GM21619 (cell line): ENCODE data around the gene TBKBP1.

Experiments used
- ATAC-seq: cut with Tn5 transposase; IDR thresholded peaks from one replicate; pipeline ENCODE4 v1.9.1; 2021; ENCODE audit not compliant: unreplicated experiment

The TBKBP1 gene

DNA sequence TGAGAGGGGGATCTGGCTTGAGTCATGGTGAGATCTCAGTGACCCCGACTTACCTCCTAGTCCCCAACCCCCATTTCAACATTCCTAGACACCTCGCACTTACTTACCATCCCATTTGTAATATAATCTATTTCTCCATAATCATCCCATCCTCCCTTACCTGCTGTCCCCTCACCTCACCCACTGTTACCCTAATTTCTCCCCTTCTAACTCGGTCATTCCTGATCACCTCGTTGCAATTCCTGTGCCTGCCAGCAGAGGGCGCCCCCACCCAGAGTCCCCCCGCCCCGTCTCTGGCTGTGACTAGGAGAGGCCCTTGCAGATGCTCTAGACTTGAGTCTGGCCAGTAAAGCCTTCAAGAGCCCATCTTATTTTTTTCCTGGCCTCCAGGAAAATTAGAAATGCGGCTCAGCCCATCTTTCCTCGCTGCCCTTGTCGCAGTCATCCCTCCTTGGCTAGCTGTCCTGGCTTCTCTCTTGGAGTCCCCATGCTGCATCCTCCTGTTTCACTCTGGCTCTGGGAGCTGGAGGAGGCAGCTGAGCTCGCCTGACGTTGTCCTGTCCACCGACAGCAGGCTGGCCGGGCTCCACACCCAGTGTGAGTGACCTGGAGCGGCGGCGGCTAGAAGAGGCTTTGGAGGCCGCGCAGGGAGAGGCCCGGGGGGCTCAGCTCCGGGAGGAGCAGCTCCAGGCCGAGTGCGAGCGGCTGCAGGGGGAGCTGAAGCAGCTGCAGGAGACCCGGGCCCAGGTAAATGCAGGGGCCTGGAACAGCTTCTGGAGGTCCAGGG is 5.0 kb downstream of the TBKBP1 start:
- ATAC-seq, result no peak

DNA sequence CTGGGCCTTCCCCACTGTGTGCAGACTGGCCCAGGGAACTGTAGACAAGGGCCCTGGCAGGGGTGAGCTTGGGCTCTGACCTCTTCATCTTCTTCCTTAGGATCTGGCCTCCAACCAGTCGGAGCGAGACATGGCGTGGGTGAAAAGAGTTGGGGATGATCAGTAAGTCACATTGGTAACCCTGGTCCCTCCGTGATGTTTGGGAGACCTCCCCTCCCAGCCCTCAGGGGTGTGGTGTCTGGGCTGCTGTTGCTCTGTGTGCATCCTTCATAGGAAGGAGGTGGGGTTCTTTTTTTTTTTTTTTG is 5.5 kb downstream of the TBKBP1 start:
- no peak for ATAC-seq

DNA sequence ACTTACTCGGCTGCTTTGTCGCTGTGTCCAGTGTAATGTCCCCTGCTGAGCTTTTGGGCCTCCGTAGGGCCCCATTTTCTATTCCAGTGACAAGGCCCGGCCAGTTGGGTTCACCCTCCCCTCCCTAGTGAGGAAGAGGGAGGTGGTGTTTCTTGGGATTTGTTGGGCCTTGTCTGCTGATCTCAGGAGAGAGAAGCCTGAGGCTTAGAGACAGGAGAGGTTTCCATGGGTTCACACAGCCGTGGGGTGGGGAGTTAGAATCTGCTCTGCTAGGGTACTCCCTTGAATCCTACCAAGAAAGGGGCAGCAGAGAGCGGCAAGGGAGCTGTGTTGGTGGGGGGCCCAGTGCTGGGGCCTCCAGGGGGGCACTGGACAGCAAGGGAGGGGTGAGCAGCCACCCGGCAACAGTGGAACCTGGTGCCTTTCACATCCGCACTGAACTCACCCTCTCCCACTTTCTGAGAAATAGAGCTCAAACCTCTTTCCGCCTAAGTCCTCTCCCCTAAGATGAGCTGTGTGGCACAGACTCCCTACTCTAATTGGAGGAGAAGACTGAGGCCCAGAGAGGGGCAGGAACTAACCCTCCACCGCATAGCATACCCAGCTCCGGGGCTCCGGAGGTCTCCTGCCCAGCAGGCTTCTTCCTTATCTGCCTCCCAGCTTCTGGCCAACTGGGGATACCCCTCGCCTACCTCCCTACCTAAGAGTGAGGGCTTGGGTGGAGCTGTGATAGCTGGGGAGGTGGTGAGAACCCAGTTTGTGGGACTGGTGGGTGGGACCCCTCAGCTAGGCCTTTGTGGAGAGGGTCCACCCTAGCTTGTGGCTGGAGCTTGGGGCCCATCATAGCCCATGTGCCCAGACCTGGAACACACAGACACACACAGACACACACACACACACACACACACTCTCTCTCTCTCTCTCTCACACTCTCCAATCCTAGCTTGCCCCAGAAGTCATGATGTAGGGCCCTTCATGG is 6.8 kb downstream of the TBKBP1 start:
- no peak for ATAC-seq

DNA sequence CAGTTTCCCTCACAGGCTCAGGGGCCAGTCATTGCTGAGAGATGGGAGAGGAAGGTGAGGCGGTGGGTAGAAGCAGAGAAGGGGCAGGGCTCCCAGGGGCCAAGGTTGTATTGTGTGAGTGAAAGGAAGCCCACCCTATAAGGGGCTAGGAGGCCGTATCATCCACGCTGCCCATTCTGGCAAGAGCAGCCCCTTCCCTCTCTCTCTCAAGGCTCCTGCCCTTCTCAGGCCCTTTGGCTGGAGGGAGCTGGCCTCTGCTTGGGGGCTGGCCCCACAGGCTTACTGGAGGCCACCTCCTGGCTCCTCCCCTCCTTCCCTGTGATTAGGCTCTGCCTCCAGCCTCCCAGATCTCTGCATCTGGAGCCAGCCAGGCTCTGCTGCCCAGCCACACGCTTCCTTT is 7.6 kb downstream of the TBKBP1 start:
- ATAC-seq, result no peak

DNA sequence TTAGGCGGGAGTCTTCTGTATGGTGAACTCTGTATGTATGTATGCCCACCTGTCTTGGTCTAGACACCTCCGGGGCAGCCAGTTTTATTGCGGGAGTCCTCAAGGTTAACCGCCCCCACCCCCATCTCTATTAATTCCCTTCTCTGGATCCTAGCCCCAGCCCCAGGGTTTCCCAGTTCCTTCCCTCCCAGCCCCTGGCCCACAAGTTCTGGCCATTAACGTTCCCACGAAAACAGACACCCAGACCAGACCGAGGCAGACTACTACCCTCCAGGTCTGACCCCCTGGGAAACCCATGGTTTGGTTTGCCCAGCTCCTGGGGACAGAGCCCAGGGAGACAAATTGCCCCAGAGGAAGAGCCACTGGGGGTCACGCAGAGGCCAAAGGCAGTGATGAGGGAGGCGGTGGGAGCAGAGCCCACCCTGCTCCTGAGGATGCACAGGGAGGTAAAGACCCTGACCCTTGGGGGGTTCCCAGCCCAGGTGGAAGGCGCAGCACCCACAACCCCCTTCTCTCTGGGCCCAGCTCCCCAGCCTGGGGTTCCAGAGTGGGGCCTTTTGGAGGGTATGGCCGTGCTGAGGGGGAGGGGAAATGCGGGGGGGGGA is 8.5 kb downstream of the TBKBP1 start:
- ATAC-seq, result no peak

DNA sequence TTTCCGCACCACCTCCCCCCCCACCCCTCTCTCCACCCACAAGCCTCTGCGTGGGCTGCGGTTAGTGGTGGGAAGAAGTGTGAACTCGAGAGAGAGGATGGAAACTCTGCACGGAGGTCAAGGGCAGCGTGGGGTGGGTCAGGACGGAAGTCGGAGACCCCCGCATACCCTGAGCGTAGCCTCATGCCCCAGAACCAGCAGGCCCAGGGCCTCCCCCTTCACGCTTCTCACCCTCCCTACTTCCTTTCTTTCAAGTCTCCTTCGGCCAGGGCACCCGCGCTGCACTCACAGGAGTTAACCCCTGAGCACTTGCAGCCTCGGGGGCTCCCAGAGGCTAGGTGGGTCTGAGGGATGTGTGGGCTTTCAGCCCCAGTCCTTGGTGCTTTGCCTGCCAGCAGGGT is 9.2 kb downstream of the TBKBP1 start:
- no peak for ATAC-seq

DNA sequence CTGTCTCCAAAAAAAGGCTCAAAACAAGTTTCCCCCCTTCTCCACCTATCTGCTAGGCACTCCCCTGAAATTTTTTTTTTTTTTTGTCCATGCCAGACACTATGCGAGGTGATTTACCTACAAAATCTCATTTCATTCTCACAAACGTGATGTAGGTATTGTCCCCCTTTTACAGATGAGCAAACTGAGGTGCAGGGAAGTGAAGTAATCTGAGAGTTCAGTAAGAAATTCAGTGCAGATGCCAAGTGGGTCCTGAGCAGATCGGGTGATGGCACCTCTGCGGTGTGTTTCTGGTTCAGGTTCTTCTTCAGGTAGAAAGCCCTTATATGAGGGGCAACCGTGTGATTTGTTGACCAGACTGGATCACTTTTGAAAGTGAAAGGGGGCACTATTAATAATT is 9.7 kb downstream of the TBKBP1 start:
- no peak for ATAC-seq

DNA sequence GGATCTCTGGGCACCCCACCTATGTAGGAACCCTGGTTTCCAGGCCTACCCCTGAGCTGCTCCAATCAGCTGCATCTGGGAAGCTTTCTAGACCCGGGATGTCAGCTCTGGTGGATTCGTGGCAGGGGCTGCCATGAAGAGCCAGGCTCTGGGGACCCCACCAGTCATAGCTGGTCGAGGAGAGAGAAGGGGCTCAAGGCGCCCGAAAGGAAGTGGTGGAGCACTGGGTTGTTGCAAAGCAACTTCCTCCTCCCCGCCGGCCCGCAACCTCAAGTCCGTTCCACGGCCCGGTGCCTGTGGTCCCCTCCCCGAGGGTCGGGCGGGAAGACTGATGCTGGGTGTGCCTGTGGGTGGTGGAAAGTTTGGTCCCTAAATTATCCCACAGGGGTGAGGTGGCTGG is 10.2 kb downstream of the TBKBP1 start:
- no peak for ATAC-seq

DNA sequence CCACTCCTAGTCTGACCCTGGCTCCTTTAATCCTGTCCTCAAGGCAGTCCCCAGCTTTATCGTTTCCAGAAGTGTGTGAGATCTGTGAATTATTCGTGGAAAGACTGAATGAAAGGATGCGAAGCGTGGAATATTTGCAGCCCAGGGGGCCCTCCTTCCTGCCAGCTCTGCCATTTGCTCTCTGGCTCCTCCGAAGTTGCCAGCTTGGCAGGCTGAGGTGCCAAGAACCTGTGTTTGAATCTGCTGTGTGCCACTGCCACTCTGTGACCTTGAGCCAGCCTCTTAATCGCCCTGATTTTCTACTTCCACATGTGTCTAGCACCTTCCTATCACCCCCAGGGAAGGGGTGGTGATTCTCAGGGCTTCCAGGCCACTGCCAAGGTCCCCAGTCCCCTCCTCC is 10.8 kb downstream of the TBKBP1 start:
- no peak for ATAC-seq

DNA sequence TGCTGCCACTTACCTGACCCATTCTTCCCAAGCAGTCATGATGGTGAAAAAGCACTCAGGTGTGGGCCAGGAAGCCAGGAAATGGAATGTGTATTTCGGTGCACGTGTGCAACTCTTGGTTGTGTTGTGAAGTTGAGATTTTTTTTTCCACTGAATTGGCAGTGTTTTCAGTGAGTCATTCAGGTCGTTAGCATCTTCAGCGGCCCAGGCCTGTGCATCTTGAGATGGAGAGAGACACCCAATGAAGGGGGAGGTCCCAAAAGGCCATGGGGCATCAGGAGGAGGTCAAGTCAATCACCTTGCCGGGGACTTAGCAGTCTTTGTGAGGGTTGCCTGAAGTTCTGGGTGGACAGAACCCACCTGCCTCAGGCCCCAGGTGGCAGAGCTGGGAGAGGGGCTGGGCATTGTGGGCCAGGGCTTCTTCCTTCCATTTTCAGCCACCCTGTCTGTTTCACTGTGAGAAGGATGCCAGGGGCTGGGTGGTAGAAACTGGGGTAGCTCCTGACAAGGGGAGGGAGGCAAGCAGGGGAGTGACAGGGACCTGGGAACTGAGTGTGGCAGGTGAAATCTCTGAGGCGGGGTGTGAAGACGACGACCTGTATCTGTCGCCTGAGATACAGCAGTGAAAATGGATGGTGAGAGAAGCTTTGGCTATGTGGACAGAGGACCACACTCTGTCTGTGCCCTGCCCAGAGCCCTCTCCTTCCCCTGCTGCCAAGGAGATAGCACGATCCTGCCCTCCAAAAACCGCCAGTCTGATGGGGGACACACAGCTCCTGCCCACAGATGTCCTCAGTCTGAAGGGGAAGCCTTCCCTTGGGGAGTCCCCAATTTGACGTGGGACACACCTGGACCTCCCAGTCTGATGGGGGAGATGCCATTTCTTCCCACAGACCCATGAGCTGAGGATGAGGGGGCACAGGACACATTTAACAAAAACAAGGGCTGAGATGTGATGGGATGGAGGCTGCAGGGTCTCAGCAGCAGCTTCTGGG is 11.9 kb downstream of the TBKBP1 start:
- no peak for ATAC-seq

DNA sequence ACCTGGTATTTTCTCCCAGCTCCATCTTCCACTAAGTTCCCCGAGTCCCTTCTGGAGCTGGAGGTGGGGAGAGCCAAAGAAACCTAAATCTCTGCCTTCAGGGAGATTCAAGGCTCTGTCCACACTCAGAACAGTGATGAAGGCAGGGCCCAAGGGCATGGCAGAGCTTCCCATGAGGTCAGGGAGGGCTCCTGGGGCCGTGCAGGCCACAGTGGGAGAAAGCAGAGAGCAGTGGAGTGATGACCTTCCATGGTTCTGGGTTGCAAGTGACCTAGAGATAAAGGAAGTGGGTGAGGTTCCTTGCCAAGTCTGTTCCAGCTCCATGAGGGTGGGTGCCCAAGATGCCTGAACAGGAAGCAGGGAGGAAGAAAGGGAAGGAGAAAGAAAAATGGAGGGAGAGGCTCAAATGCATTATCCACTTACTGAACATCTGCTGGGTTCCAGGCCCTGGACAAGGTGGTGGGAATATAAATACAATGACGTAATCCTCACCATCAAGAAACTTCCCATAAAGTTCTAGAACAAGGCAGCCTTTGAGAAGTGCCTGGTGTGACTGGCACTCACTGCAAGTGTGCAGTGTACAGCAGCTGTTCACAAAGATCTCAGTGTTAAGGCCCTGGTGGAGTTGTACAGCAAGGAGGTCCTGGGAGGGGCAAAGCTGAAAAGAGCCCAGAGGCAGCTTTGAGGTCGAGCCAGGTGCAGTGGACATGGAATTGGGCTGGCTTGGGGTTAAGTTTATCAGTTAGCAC is 13.3 kb downstream of the TBKBP1 start:
- no peak for ATAC-seq

DNA sequence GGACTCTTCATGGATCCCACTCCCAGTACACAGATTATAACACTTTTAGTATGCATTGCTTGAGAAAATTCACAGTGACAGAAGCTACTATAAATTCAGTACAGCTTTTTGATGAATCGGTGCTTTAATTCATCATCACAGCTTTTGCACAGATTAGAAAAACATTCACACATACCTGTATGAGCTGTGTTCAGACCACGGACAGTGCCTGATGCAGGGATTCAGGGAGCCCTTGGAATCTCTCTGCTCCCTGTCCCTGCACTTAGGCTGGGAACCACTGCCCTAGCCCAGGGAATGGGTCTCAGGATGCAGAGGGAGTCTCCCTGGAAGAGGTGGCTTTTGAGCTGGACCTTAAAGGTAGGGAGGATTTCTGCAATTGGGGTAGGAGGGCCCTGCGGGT is 13.9 kb downstream of the TBKBP1 start:
- no peak for ATAC-seq

DNA sequence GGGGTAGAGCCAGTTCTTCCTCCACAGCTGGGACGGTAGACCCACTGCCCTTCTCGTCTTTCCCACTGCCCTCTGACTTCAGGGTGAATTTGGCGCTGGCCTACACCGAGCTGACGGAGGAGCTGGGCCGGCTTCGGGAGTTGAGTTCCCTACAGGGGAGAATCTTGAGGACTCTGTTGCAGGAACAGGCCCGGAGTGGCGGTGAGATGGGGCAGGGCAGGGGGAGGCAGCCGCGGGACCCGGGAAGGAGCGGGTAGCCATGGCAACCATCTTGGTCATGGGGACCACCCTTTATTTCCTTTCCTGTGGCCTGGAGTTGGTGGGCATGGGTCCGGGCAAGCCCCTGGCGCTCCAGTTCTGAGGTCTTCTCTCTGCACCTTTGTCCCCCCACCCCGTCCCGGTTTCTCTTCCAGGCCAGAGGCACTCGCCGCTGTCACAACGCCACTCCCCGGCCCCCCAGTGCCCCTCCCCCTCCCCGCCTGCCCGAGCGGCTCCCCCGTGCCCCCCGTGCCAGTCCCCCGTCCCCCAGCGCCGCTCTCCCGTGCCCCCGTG is 14.4 kb downstream of the TBKBP1 start:
- ATAC-seq, result no peak

DNA sequence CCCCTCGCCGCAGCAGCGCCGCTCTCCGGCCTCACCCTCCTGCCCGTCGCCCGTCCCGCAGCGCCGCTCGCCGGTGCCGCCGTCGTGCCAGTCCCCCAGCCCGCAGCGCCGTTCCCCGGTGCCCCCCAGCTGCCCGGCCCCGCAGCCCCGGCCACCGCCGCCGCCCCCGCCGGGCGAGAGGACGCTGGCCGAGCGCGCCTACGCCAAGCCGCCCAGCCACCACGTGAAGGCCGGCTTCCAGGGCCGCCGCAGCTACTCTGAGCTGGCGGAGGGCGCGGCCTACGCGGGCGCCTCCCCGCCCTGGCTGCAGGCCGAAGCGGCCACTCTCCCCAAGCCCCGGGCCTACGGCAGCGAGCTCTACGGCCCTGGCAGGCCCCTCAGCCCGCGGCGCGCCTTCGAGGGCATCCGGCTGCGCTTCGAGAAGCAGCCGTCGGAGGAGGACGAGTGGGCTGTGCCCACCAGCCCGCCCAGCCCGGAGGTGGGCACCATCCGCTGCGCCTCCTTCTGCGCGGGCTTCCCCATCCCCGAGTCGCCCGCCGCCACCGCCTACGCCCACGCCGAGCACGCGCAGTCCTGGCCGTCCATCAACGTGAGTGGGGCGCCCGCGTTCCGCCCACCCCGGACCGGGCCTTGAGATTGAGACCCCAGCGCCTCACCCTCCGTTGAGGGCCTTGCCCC is 15.0 kb downstream of the TBKBP1 start:
- ATAC-seq, result no peak

DNA sequence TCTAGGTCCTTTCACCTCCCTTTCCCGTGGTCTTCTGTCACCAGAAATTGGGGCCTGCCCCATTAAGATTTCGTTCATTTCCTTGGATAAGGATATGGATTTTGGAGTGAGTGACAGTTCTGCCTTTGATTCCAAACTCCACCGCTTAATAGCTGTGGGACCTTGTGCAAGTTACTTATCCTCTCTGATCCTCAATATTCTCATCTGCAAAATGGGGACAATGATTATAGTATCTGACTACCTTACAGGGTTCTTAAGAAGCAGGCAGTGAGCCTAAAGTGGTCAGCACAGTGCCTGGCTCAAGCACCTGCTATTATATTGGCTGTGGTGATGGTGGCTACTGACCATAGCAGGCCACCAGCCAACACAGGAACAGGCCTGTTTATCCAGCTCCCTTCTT is 15.6 kb downstream of the TBKBP1 start:
- no peak for ATAC-seq

DNA sequence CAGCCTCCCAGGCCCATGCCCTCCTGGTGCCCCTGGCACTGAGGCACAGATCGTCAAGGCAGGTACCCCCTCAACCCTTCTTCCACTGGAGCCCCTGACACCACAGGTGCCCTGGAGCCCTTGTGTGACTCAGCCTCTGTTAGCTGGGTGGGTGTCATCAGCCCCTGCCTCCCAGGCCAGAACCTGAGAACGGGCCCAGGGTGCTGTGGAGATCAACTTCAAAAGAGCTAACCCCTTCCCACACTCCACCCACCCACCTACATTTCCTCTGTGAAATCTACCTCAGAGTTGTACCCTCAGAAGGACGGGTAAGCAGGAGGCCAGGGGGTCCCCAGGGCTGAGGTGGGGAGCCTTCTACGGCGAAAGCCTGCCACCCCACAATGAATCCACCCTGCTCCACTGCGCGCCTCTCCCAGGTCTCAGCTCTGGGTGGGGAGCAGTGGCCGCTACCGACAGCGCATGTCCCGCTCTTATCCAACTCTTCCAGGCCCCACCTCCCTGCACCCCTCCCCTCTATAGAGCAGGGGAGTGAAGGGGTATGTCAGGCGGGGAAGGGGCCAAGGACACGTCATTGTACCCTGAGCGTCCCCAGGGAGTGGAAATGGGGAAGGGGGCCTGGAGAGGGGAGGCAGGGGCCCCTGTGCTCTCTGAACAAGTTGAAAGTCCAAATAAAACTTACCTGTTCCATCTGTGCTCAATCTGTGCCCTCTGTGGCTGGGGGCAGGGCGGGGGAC is 17.6 kb downstream of the TBKBP1 start:
- no peak for ATAC-seq

DNA sequence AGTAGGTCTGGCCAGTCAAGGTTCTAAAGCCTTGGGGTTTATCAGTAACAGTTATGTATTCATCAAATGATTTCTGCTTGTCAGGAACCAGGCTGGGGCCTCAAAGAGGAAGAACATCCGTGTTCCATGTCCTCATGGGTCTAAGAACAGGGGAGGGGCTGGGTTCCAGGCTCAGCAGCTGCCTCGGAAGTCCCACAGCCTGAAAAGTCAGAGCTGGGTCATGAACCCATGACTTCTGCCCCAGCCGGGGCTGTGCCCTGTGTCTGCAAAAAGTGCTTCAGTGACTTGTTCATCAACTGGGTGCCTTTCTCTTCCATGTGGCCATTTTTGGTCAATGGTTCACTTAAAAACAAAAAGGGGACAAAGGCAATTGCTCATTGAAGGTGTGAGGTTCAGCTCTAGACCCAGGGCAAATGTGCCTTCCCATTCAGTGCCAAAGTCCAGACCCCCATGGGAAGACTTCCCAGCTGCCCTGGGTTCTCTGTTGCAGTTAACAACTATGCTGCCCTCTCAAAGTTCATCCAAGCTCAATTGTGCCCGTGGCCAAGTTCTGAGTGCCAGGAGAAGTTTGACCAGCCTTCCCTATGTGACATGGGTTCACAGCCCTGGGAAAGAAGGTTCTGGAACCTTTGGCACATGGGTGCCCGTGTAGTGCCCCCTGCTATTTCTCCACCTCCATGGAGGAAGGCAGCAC is 18.5 kb downstream of the TBKBP1 start:
- no peak for ATAC-seq
